ENCODE measurements around the gene SMAP2.
"Not testable (repeated sequence)": the region's sequence is repeated elsewhere in the genome, so short reads cannot be mapped to it uniquely, and the experiment has no call there.

The SMAP2 gene

DNA sequence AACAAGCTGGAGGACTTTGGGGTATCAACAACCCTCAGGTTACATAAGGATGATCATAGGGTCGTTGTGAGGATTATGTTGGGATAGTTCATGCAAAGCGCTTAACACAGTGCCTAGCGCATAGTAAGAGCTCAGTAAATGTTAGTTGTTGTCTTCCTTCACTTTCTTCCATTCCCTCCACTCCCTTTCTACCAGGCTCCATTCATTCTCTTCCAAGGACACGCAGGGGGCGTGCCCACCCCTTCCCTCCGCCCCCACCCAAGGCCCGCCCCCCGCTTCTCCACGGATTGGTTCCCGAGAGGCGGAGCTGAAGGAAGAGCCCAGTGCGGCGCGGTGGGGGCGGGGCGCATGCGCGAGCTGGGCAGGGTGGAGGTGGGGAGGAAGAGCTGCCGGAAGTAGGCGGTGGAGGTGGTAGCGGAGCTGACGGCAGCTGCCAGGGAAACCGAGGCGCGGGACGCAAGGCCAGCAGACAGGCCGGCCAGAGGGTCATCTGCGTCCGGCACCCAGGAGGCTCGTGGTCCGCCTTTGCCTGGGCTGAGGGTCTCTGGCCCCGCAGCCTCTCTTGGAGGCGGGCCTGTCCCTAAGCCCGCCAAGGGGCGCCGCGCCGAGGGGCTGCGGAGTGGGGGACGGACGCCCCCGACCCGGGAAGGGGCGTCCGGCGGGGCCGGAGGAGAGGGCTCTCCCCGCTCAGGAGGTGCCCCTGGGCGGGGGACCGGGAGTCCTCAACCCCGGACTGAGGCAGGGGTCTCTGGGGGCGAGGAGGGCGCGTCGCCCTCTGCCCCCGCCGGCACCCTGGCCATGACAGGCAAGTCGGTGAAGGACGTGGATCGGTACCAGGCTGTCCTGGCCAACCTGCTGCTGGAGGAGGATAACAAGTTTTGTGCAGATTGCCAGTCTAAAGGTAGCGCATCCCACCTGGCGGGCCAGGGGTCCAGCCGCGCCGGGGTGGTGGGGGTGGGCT is at the start of gene SMAP2:
SMAP2 (plus strand) TSS at position 405 of the 961 bp plus-strand sequence; CDS start at position 799, 394 bp downstream.
- DNase-seq (ENCODE audit: low read depth) = peak; percentile 92

- not testable (repeated sequence) for DNase-seq (ENCODE audit: low read depth)
These were observed 42.1 kb upstream of the SMAP2 start for GRCh38 chr1:40331403-40331802.

DNA sequence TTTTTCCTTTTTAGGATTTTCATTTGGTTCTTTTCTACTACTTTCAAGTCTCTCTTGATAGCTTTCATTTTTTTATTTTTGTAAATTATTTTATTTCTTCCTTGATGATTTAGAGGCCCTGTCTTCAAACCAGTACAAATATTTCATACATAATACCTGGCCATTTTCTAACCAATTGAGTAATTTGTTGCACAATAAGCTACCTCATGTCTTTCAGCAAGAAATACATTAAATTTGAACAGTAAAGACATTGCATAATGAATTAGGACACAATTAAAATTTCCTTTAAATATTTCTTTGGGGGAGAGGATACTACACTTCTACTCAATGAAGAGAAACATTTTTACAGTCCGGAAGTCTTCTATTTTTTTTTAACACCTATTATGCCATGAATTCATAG is 40.8 kb upstream of the SMAP2 start:
- DNase-seq (ENCODE audit: low read depth) = no peak

GRCh38 chr1:40337443-40337842 is 36.1 kb upstream of the SMAP2 start:
- DNase-seq (ENCODE audit: low read depth) = no peak

- peak; percentile 84 for DNase-seq (ENCODE audit: low read depth)
These were observed 34.6 kb upstream of the SMAP2 start for GRCh38 chr1:40338745-40339419.

GRCh38 chr1:40339420-40340323 is 33.9 kb upstream of the SMAP2 start:
- no peak for DNase-seq (ENCODE audit: low read depth)

DNA sequence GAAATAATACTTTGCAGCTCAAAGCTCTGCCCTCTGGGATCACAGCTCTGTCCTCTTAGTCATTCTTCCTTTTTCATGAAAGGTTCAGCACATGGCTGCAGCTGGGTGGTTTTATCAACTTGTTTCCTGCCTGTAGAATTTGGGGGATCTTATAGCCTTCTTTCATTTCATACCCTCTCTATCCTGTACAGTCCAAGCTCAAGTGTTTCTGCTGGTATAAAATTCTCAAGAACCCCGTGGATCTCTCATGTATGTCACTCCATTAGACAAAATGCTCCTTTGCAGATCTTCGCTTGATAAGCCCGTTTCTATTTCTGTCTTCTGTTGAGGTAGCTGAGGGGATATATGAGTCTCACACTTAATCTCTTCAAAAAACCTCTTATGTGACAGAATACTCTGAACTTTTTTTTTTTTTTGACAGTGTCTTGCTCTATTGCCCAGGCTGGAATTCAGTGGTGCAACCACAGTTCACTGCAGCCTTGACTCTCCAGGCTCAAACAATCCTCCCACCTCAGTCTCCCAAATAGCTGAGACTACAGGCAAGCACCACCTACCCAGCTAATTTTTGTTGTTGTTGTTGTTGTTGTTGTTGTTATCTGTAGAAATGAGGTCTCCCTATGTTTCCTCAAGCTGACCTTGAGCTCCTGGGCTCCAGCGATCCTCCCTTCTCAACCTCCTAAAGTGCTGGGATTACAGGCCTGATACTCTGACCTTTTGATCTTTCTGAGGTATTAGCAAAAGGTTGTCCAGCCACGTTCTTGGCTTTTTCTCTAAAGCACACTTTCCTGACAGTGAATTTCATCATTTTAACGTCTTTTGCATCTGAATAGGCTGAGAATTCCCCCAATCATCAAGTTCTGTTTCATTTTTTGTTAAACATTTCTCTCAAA is 31.8 kb upstream of the SMAP2 start:
- DNase-seq (ENCODE audit: low read depth) = no peak

- DNase-seq (ENCODE audit: low read depth) = not testable (repeated sequence)
These were observed 31.2 kb upstream of the SMAP2 start for GRCh38 chr1:40342381-40342717.

GRCh38 chr1:40344597-40344996 is 28.9 kb upstream of the SMAP2 start:
- DNase-seq (ENCODE audit: low read depth) = peak; percentile 11

GRCh38 chr1:40350391-40350790 is 23.1 kb upstream of the SMAP2 start:
- no peak for DNase-seq (ENCODE audit: low read depth)

GRCh38 chr1:40351124-40351523 is 22.4 kb upstream of the SMAP2 start:
- no peak for DNase-seq (ENCODE audit: low read depth)

GRCh38 chr1:40352126-40352525 is 21.4 kb upstream of the SMAP2 start:
- DNase-seq (ENCODE audit: low read depth) = no peak

- no peak for DNase-seq (ENCODE audit: low read depth)
These were observed 20.4 kb upstream of the SMAP2 start for GRCh38 chr1:40353082-40353481.

DNA sequence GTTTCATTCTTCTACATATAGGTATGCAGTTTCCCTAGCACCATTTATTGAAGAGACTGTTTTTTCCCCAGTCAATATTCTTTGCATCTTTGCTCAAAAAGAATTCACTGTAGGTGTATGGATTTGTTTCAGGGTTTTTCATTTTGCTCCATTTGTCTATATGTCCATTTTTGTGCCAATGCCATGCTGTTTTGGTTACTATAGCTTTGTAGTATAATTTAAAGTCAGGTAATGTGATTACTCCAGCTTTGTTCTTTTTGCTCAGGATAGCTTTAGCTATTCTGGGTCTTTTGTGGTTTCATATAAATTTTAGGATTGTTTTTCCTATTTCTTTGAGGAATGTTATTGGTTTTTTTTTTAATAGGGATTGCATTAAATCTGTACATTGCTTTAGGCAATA is 15.9 kb upstream of the SMAP2 start:
- no peak for DNase-seq (ENCODE audit: low read depth)

DNA sequence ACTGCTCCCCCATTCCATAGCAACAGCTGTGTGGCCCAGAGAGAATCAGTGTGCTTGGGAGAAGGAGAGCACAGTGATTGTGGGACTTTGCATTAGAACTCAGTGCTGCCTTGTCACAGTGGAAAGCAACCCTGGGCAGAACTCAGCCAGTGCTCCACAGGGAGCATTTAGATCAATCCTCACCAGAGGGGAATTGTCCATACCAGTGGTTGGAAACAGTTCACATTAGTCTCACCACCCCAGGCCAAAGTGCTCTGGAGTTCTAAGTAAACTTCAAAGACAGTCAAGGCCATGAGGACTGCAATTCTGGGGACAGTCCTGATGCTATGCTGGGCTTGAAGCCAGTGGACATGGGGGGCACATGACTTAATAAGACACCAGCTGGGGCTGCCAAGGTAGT is 12.9 kb upstream of the SMAP2 start:
- DNase-seq (ENCODE audit: low read depth) = no peak

GRCh38 chr1:40361201-40361600 is 12.3 kb upstream of the SMAP2 start:
- DNase-seq (ENCODE audit: low read depth) = no peak

- DNase-seq (ENCODE audit: low read depth) = no peak
These were observed 11.9 kb upstream of the SMAP2 start for GRCh38 chr1:40361637-40362036.

DNA sequence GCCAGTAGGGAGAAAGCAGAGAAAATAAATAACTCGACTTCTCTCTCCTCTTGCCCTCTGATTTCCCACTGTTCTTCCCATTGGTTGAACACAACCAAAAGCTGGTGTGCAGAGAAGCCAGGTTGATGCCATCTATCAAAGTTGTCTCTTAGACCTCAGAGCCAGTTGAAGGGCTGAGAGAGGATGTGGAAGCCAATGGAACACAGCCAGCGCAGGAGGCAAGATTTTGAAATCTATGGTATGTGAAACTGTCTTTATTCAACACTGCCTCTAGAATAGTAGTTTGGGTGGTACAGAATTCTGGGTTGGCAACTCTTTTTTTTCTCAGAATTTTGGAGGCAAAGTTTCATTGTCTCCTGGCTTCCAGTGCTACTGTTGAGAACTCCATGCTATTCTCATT is 11.3 kb upstream of the SMAP2 start:
- DNase-seq (ENCODE audit: low read depth) = no peak

GRCh38 chr1:40362699-40363098 is 10.8 kb upstream of the SMAP2 start:
- no peak for DNase-seq (ENCODE audit: low read depth)

GRCh38 chr1:40363721-40364120 is 9.8 kb upstream of the SMAP2 start:
- no peak for DNase-seq (ENCODE audit: low read depth)

DNA sequence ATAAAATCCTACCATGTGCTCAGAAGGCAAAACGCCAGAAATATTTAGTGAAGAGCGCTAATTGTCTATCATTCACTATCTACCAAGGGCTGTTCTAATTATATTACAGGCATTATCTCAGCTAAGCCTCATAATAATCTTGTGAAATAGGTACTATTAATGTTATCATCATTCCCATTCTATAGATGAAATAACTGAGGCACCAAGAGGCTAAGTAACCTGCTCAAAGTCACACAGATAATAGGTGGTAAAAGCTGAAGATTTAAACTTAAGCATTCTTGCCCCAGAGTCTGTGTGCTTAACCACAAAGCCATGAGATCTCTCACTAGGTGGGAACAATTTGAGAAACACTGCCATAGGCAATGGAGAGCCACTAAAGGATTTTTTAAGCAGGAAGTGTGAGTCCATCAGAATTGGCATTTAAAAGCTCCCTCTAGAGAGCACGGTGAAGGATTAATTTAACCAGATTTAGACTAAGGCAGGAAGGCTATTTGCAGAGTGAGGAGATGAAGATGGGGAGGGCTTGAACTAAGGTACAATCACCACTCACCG is 1.7 kb upstream of the SMAP2 start:
- DNase-seq (ENCODE audit: low read depth) = no peak
